ENCODE results near the gene OSBPL7. TPM values are rescaled to one million over a fixed set of nuclear protein-coding genes. Genes with fewer than 3 reads are reported as not detected.

OSBPL7 gene
- total RNA-seq = 10 to 100 TPM; 58.9 to 87.0 TPM
- long read RNA-seq, partial matches to known transcripts = 13 of 27 reads
- long read RNA-seq, other reads (novel, unspliced or antisense) = 12 of 27 reads

GRCh38 chr17:47821424-47822391 lies at the start of gene OSBPL7:
TSS of gene OSBPL7 (minus strand) at chr17:47821794. CDS start at chr17:47820278, 1,516 bp downstream.
- intact Hi-C loops (cut with DNase I, micrococcal nuclease) = no loop called here
- peak; percentile 82 to 89 for DNase-seq
- peak; percentile 75 for ATAC-seq

- DNase-seq = no peak
- no peak for ATAC-seq
- intact Hi-C loops (cut with DNase I, micrococcal nuclease) = no loop called here
Observed at GRCh38 chr17:47871048-47871447, 49.5 kb upstream of the OSBPL7 start.

- intact Hi-C loops (cut with DNase I, micrococcal nuclease) = no loop called here
- ATAC-seq = no peak
- DNase-seq = no peak
Observed at GRCh38 chr17:47870056-47870455, 48.5 kb upstream of the OSBPL7 start.

GRCh38 chr17:47869114-47869513 lies 47.5 kb upstream of the OSBPL7 start:
- intact Hi-C loops (cut with DNase I, micrococcal nuclease) = no loop called here

GRCh38 chr17:47867813-47868533 lies 46.4 kb upstream of the OSBPL7 start:
- DNase-seq (no peak), ATAC-seq (no peak)
- intact Hi-C loops (cut with DNase I, micrococcal nuclease) = no loop called here

More at GRCh38 chr17:47869114-47869513, 47.5 kb upstream of the OSBPL7 start:
- no peak for ATAC-seq
- DNase-seq = no peak

- intact Hi-C loops (cut with DNase I, micrococcal nuclease) = no loop called here
- ATAC-seq = no peak
- DNase-seq = no peak
Observed at GRCh38 chr17:47866941-47867340, 45.3 kb upstream of the OSBPL7 start.

- intact Hi-C loops (cut with DNase I, micrococcal nuclease) = no loop called here
- ATAC-seq (peak; percentile 49), DNase-seq (no peak)
Observed at GRCh38 chr17:47864791-47865216, 43.2 kb upstream of the OSBPL7 start.

- DNase-seq (no peak), ATAC-seq (peak; percentile 85)
- intact Hi-C loops (cut with DNase I, micrococcal nuclease) = no loop called here
Observed at GRCh38 chr17:47862621-47863440, 41.2 kb upstream of the OSBPL7 start.

- ATAC-seq (no peak), DNase-seq (no peak)
- intact Hi-C loops (cut with DNase I, micrococcal nuclease) = no loop called here
Observed at GRCh38 chr17:47860386-47860785, 38.8 kb upstream of the OSBPL7 start.

GRCh38 chr17:47857551-47858455 lies 36.2 kb upstream of the OSBPL7 start:
- ATAC-seq = no peak
- DNase-seq = no peak
- intact Hi-C loops (cut with DNase I, micrococcal nuclease) = no loop called here

- ATAC-seq (no peak), DNase-seq (no peak)
- intact Hi-C loops (cut with DNase I, micrococcal nuclease) = no loop called here
Observed at GRCh38 chr17:47856830-47857229, 35.2 kb upstream of the OSBPL7 start.

- ATAC-seq (no peak), DNase-seq (no peak)
- intact Hi-C loops (cut with DNase I, micrococcal nuclease) = no loop called here
Observed at GRCh38 chr17:47855737-47856136, 34.1 kb upstream of the OSBPL7 start.

- ATAC-seq (no peak), DNase-seq (no peak)
- intact Hi-C loops (cut with DNase I, micrococcal nuclease) = no loop called here
Observed at GRCh38 chr17:47853616-47854015, 32.0 kb upstream of the OSBPL7 start.

- DNase-seq (no peak), ATAC-seq (no peak)
- intact Hi-C loops (cut with DNase I, micrococcal nuclease) = no loop called here
Observed at GRCh38 chr17:47852113-47852949, 30.7 kb upstream of the OSBPL7 start.

- no peak for DNase-seq
Observed at GRCh38 chr17:47851764-47852112, 30.1 kb upstream of the OSBPL7 start.

GRCh38 chr17:47850692-47851573 lies 29.3 kb upstream of the OSBPL7 start, which contains the start of gene SP6:
TSS of gene SP6 (minus strand) at chr17:47851163. CDS start at chr17:47848429, 2,734 bp downstream.
- DNase-seq (peak; percentile 86 to 91), ATAC-seq (peak; percentile 96)
- intact Hi-C loops (cut with DNase I, micrococcal nuclease) = no loop called here

More at GRCh38 chr17:47851764-47852112, 30.1 kb upstream of the OSBPL7 start:
- intact Hi-C loops (cut with DNase I, micrococcal nuclease) = no loop called here
- no peak for ATAC-seq
